Stimulated activated CD8-positive, alpha-beta memory T cell treated with anti-CD3 and anti-CD28 coated beads, Interleukin-2, amount 100 ng/mL, for 48 hours (primary cell): ENCODE data around the gene SNX10.

Experiments used
- DNase-seq, 2 donors: peaks; one replicate each; pipeline ENCODE4 v3.0.0-alpha.2; 2020; ENCODE audit warnings: low read depth in 2 of 2

The SNX10 gene

GRCh38 chr7:26298472-26299058 is 6.9 kb downstream of the SNX10 start:
- DNase-seq, result no peak

GRCh38 chr7:26305090-26305868 is 13.6 kb downstream of the SNX10 start:
- DNase-seq, result no peak

- DNase-seq, result no peak
Observed at GRCh38 chr7:26305869-26306665, 14.4 kb downstream of the SNX10 start.

GRCh38 chr7:26306790-26307189 is 15.1 kb downstream of the SNX10 start:
- no peak for DNase-seq

GRCh38 chr7:26307226-26307625 is 15.6 kb downstream of the SNX10 start:
- DNase-seq, result no peak

- no peak for DNase-seq
Observed at GRCh38 chr7:26307791-26308190, 16.1 kb downstream of the SNX10 start.

- no peak for DNase-seq
Observed at GRCh38 chr7:26308551-26308950, 16.9 kb downstream of the SNX10 start.

- DNase-seq, result no peak
Observed at GRCh38 chr7:26309089-26309488, 17.4 kb downstream of the SNX10 start.

GRCh38 chr7:26311798-26312197 is 20.1 kb downstream of the SNX10 start:
- DNase-seq, result no peak

- DNase-seq, result no peak
Observed at GRCh38 chr7:26317211-26317610, 25.5 kb downstream of the SNX10 start.

- DNase-seq, result no peak
Observed at GRCh38 chr7:26318921-26319320, 27.3 kb downstream of the SNX10 start.

- DNase-seq, result no peak
Observed at GRCh38 chr7:26319636-26320035, 28.0 kb downstream of the SNX10 start.

GRCh38 chr7:26320878-26321277 is 29.2 kb downstream of the SNX10 start:
- DNase-seq, result no peak

- no peak for DNase-seq
Observed at GRCh38 chr7:26321435-26321834, 29.8 kb downstream of the SNX10 start.

- no peak for DNase-seq
Observed at GRCh38 chr7:26326211-26326610, 34.5 kb downstream of the SNX10 start.

GRCh38 chr7:26328498-26329390 is 37.1 kb downstream of the SNX10 start:
- DNase-seq, result no peak

- no peak for DNase-seq
Observed at GRCh38 chr7:26329520-26330255, 38.0 kb downstream of the SNX10 start.

- no peak for DNase-seq
Observed at GRCh38 chr7:26331113-26331512, 39.5 kb downstream of the SNX10 start.

- DNase-seq, result no peak
Observed at GRCh38 chr7:26331789-26332188, 40.1 kb downstream of the SNX10 start.

GRCh38 chr7:26332698-26333097 is 41.0 kb downstream of the SNX10 start:
- DNase-seq, result no peak
